HG03039 (cell line): Measurements from ENCODE around the gene RERE.

Experiments used
- ATAC-seq: cut with Tn5 transposase; IDR thresholded peaks from one replicate; pipeline ENCODE4 v1.9.1; 2021; ENCODE audit warnings: mild to moderate bottlenecking, moderate library complexity; ENCODE audit not compliant: unreplicated experiment

The RERE gene

GRCh38 chr1:8817412-8818324 lies at the start of gene RERE:
Gene RERE (minus strand): TSS chr1:8817640.
- peak; percentile 94 for ATAC-seq

DNA sequence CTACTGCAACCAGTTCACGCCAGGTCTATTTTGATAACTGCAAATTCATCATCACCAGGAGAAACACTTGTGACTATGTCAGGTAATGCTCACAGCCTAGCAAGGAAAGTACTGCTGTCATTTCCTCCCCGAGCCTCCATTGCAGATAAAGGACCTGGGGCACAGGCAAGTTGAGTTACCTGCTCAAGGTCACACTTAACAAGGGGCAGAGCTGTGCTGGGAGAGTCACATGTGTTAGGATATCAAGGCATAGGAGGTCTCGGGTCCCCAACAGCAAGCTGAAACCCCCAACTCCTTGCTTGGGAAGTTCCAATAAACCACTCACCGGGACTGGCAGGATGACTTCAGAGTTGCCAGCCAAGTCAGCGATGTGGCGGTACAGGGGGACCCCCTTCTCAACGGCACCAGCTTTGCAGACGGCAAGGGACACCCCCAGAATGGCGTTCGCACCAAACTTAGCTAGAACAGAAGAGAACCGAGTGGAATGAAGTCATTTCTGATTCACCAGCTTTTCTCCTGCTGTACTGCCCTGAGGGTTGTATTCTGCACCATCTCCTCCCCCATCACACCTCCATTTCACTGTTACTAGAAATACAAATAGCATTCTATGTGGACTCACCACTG lies 49.5 kb upstream of the RERE start:
- ATAC-seq = no peak

- no peak for ATAC-seq
Observed at GRCh38 chr1:8866173-8866791, 48.8 kb upstream of the RERE start.

GRCh38 chr1:8864713-8865344 lies 47.4 kb upstream of the RERE start:
- ATAC-seq = no peak

DNA sequence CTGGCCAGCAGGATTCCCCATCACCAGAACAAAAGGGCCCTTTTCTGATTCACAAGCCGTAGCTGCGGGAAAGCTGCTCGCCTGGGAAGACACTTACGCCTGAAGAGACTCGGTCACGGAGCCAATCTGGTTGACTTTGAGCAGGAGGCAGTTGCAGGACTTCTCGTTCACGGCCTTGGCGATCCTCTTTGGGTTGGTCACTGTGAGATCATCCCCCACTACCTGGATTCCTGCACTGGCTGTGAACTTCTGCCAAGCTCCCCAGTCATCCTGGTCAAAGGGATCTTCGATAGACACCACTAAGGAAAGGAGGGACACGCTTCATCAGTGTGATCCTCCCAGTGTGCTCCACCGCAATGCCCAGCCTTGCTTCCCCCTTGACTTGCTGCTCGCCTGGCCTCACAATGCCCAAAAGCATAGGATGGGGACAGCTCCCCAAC lies 46.4 kb upstream of the RERE start:
- no peak for ATAC-seq

DNA sequence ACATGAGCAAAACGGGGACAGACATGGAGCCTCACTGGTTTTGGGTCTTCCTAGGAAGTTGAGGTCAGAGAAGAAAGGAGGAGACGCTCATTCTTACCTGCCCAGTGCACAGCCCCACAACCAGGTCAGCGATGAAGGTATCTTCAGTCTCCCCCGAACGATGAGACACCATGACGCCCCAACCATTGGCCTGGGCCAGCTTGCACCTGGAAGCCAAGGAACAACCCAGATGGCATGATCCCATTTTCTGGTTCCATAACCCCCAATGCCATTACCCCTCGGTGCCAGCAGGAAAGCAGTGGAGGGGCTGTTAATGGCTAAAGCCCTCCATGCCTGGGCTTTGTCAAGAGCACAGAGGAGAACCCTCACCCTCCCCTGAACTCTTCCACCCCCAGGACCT lies 45.7 kb upstream of the RERE start:
- no peak for ATAC-seq

GRCh38 chr1:8862528-8862927 lies 45.1 kb upstream of the RERE start:
- no peak for ATAC-seq

GRCh38 chr1:8860738-8861516 lies 43.5 kb upstream of the RERE start:
- ATAC-seq = no peak

GRCh38 chr1:8858888-8859706 lies 41.7 kb upstream of the RERE start:
- no peak for ATAC-seq

DNA sequence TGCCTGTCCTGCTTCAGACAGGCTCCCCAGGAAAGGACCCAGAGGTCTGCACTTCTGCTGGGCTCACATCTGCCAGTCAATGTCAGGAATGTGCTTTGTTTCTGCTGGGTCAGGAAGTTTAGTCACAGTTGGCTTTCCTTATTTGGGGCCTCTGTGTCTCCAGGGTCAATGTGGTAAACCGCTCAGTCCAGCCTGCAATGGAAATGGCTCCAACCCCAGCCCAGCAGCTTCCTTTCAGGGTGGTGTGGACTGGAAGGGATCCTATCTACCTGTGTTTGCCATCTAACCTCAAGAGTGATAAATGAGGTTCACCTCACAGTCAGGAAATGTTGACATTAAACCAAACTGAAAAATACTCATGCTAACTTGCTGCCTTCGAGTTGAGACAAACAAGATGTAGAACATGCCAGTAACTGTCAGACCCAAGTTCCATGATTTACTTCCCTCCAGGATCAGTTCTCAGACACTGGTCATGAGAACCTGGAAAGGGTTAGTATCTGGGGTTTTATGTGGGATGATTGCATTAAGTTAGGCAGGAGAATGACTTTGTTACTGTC lies 40.8 kb upstream of the RERE start:
- ATAC-seq = no peak

- ATAC-seq = no peak
Observed at GRCh38 chr1:8856689-8857412, 39.4 kb upstream of the RERE start.

DNA sequence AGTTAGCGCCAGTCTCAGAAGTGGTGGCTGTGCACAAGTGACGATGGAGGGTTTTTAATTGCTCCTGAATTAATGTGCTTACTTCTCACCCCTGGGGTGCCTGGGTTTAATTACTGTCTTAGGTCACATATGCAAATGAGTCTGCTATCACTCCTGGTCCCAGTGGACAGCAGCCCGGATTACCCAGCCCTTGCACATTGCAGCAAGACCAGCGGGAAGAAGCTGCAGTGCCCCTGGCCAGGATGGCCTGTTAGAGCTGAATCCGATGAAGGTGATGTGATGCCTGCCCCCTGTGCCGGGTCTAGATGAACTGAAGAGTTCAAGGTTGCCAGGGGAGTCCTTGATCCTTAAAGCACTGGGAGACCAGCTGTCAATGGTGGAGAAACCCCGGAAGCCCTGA lies 36.8 kb upstream of the RERE start:
- no peak for ATAC-seq

DNA sequence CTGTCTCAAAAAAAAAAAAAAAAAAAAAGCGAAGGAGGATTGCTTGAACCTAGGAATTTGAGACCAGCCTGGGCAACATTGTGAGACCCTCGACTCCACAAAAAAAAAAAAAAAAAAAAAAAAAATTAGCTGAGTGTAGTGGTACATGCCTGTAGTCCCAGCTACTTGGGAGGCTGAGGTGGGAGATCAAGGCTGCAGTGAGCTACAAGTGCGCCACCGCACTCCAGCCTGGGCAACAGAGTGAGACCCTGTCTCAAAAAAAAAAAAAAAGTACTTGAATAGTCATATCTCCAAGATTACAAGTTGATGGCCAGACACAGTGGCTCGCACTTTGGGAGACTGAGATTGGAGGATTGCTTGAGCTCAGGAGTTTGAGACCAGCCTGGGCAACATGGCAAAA lies 33.6 kb upstream of the RERE start:
- no peak for ATAC-seq

DNA sequence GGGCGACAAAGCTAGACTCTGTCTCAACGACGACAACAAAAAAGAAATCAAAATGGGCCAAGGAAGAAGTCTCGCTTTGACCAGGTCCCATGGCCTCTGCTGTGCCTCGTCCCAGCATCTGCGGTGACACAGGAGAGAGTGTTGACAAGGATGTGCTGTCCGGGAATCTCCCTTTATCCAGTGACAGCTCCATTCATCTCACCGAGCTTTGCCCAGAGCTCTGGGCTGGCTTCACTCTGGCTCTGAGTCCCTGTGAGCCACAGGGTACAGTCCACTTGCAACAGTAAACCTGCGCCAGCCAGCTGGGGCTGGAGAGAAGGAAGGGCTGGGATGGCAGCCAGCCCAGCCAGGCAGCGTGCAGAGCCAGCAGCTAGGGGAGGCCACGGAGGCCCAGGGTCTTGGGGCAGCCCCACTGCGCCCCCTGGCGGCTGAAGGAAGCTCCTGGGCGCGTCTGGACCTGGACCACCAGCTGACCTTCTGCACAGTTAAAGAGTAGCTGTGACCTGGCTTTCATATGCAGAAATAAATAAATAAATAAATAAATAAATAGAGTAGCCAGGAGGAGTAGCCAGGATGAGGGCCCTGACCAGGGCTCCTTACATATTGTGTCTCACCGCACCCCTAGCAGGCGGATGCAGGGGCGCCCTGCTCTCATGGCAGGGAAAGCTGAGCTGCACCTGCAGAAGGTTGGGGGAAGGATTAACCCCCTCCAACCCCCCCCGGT lies 31.4 kb upstream of the RERE start:
- no peak for ATAC-seq

DNA sequence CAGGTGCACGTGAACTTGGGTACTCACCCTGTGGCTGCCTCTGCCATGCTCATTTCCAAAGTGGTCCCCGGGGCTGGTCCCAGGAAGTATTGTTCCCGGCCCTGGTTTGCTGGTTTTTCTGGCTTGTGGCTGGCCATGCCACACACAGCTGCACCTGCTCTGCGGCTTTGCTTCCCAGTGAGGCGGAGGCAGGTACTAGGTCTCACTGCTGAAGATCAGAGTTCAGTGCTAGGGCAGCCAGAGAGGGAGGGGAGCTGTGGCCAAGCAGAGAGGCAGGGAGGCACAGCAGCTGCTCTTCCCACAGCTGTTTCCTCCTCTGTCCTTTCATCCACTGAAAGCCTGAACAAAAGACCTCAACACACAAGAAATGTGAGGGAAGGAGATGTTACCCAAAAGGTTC lies 30.6 kb upstream of the RERE start:
- ATAC-seq = no peak

GRCh38 chr1:8846263-8846662 lies 28.8 kb upstream of the RERE start:
- ATAC-seq = no peak

- no peak for ATAC-seq
Observed at GRCh38 chr1:8845104-8846097, 28.0 kb upstream of the RERE start.
